ENCODE results near the gene FNTB. TPM values are rescaled to one million over a fixed set of nuclear protein-coding genes. Genes with fewer than 3 reads are reported as not detected.

Gene FNTB
- total and polyA plus RNA-seq, 2 of the 13 experiments (the other 11 are each of a cell fraction or from before 2014, with no cell fraction given): 23.6 to 28.5 TPM

- TF ChIP-seq ZNF547 (CRISPR knock-in tag; IDR thresholded peaks at IDR 0.05) (0 out of 2 replicates have a peak, but pooled peaks have one; percentile 34), MLX (CRISPR knock-in tag; IDR thresholded peaks at IDR 0.05) (peak; percentile 40; the same call in 1 of the 2 replicates), HNF1B (CRISPR knock-in tag; IDR thresholded peaks at IDR 0.05) (peak; percentile 89), ZNF597 (CRISPR knock-in tag; IDR thresholded peaks at IDR 0.05) (no peak), HMGXB3 (CRISPR knock-in tag; IDR thresholded peaks at IDR 0.05; ENCODE audit: borderline replicate concordance) (peak; percentile 25; the same call in 1 of the 2 replicates), ZNF224 (CRISPR knock-in tag; IDR thresholded peaks at IDR 0.05) (peak; percentile 64; the same call in 1 of the 2 replicates), ZNF326 (CRISPR knock-in tag; IDR thresholded peaks at IDR 0.05; ENCODE audit: borderline replicate concordance) (no peak), KDM1A (CRISPR knock-in tag; IDR thresholded peaks at IDR 0.05) (no peak), ZSCAN5A (CRISPR knock-in tag; IDR thresholded peaks at IDR 0.05; ENCODE audit: borderline replicate concordance) (peak; percentile 77; the same call in 1 of the 2 replicates), ZNF3 (CRISPR knock-in tag; IDR thresholded peaks at IDR 0.05) (no peak; the same call in 1 of the 2 replicates), SYNCRIP (IDR thresholded peaks at IDR 0.05; ENCODE audit: insufficient read depth, low read depth, low read length) (no peak), KDM3A (CRISPR knock-in tag; IDR thresholded peaks at IDR 0.05; ENCODE audit: low read depth) (peak; percentile 84; the same call in 1 of the 2 replicates), ZFP36 (IDR thresholded peaks at IDR 0.05; ENCODE audit: borderline replicate concordance, low read depth, low read length, partially characterized antibody) (no peak), SAP130 (CRISPR knock-in tag; IDR thresholded peaks at IDR 0.05; ENCODE audit: low read depth) (peak; percentile 92), TEAD3 (CRISPR knock-in tag; optimal IDR thresholded peaks at IDR 0.05; ENCODE audit: borderline replicate concordance) (peak; percentile 52), TGIF2 (CRISPR knock-in tag; IDR thresholded peaks at IDR 0.05) (peak; percentile 14), ZNF143 (CRISPR knock-in tag; IDR thresholded peaks at IDR 0.05) (peak; percentile 99), NFIB (CRISPR knock-in tag; IDR thresholded peaks at IDR 0.05; ENCODE audit: borderline replicate concordance) (no peak), ZNF576 (CRISPR knock-in tag; IDR thresholded peaks at IDR 0.05) (0 out of 2 replicates have a peak, but pooled peaks have one; percentile 32), ZNF598 (CRISPR knock-in tag; IDR thresholded peaks at IDR 0.05; ENCODE audit: borderline replicate concordance) (peak; percentile 93)
These were observed at the start of gene FNTB (continued) for GRCh38 chr14:64986648-64987437.
